Prostate gland (tissue), 2 donors: Measurements from ENCODE around the gene SLX1A.
"Not testable (repeated sequence)": the region's sequence is repeated elsewhere in the genome, so short reads cannot be mapped to it uniquely, and the experiment has no call there.

Source experiments
- CTCF ChIP-seq, 4 experiments: fragments of 200-600 bp in 2 of 4; fragments of 450-650 bp in 2 of 4; sonication (generic) in 2 of 4; IDR thresholded peaks; 1 replicate in 3 of 4; 2 replicates in 1 of 4; pipeline ENCODE4 v1.5.1; 2016 to 2019; ENCODE audit warnings: antibody characterized with exemption in 4 of 4, mild to moderate bottlenecking in 2 of 4, moderate library complexity in 2 of 4
- POLR2A ChIP-seq: fragments of 450-650 bp; IDR thresholded peaks from one replicate; pipeline ENCODE4 v1.6.1; 2016; ENCODE audit warnings: antibody characterized with exemption, mild to moderate bottlenecking

GRCh38 chr16:30205541-30206236, 12.0 kb downstream of the SLX1A start:
- not testable (repeated sequence) for TF ChIP-seq POLR2A; CTCF (IDR thresholded peaks at IDR 0.05)
